ENCODE results near the gene EGLN3.

EGLN3 gene

DNA sequence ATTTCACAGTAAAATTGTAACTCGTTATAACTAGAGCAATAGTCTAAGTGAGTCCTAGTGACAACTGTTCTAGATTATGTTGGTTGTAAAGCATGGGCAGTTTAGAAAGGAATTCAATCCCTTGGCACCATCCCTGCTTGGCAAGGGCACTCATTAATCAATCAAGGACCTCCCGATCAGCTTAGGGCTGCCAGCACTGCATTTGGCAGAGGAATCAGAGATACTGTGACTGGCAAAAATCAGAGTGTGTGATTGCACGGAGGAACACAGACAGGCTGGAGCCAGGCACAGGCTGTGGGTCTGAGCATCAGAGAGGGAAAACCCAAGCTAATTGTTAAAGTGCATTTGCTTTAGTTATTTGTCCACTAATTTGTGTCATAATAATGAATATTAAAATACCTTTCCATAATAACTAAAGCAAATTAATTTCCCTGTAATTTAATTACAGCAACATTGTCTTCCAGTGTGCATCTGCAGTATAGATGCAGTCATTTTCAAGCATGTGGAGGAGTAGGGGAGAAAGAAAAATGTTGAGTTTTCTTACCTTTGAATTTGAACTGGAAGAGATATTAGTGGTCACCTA lies 3.2 kb upstream of the EGLN3 start:
- no peak for TF ChIP-seq TOX (CRISPR knock-in tag; IDR thresholded peaks at IDR 0.05; ENCODE audit: borderline replicate concordance)
- 0 out of 2 replicates have a peak, but pooled peaks have one; percentile 17 for TF ChIP-seq ZNF8 (CRISPR knock-in tag; IDR thresholded peaks at IDR 0.05)
- TF ChIP-seq ZFP30 (CRISPR knock-in tag; IDR thresholded peaks at IDR 0.05) = no peak
- no peak for TF ChIP-seq BACH2 (CRISPR knock-in tag; IDR thresholded peaks at IDR 0.05; ENCODE audit: borderline replicate concordance)
- 0 out of 2 replicates have a peak, but pooled peaks have one; percentile 36 for TF ChIP-seq ZNF565 (CRISPR knock-in tag; conservative IDR thresholded peaks at IDR 0.05; ENCODE audit: low read depth)
- no peak for TF ChIP-seq CSDC2 (CRISPR knock-in tag; IDR thresholded peaks at IDR 0.05)
- 0 out of 2 replicates have a peak, but pooled peaks have one; percentile 37 for TF ChIP-seq GLIS3 (CRISPR knock-in tag; IDR thresholded peaks at IDR 0.05)
- TF ChIP-seq, protein P1, sequence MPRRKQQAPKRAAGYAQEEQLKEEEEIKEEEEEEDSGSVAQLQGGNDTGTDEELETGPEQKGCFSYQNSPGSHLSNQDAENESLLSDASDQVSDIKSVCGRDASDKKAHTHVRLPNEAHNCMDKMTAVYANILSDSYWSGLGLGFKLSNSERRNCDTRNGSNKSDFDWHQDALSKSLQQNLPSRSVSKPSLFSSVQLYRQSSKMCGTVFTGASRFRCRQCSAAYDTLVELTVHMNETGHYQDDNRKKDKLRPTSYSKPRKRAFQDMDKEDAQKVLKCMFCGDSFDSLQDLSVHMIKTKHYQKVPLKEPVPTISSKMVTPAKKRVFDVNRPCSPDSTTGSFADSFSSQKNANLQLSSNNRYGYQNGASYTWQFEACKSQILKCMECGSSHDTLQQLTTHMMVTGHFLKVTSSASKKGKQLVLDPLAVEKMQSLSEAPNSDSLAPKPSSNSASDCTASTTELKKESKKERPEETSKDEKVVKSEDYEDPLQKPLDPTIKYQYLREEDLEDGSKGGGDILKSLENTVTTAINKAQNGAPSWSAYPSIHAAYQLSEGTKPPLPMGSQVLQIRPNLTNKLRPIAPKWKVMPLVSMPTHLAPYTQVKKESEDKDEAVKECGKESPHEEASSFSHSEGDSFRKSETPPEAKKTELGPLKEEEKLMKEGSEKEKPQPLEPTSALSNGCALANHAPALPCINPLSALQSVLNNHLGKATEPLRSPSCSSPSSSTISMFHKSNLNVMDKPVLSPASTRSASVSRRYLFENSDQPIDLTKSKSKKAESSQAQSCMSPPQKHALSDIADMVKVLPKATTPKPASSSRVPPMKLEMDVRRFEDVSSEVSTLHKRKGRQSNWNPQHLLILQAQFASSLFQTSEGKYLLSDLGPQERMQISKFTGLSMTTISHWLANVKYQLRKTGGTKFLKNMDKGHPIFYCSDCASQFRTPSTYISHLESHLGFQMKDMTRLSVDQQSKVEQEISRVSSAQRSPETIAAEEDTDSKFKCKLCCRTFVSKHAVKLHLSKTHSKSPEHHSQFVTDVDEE (CRISPR knock-in tag; IDR thresholded peaks at IDR 0.05) = peak; percentile 85
- no peak for TF ChIP-seq POU6F1 (CRISPR knock-in tag; IDR thresholded peaks at IDR 0.05; ENCODE audit: borderline replicate concordance, low read depth)
- peak; percentile 75 for TF ChIP-seq TCF4 (CRISPR knock-in tag; IDR thresholded peaks at IDR 0.05; ENCODE audit: borderline replicate concordance)
- no peak for TF ChIP-seq OSR1 (CRISPR knock-in tag; IDR thresholded peaks at IDR 0.05)
- TF ChIP-seq ESRRG (CRISPR knock-in tag; IDR thresholded peaks at IDR 0.05) = no peak
- peak; percentile 42; the same call in 1 of the 2 replicates for TF ChIP-seq CREB5 (CRISPR knock-in tag; IDR thresholded peaks at IDR 0.05; ENCODE audit: low read depth)
- no peak for TF ChIP-seq ZNF70 (CRISPR knock-in tag; IDR thresholded peaks at IDR 0.05)
- peak; percentile 99 for TF ChIP-seq ISL1 (CRISPR knock-in tag; IDR thresholded peaks at IDR 0.05)
- TF ChIP-seq ZC3H10 (CRISPR knock-in tag; IDR thresholded peaks at IDR 0.05) = no peak
- TF ChIP-seq PATZ1 (CRISPR knock-in tag; IDR thresholded peaks at IDR 0.05; ENCODE audit: borderline replicate concordance) = no peak
- peak; percentile 64; the same call in 1 of the 2 replicates for TF ChIP-seq SNAI2 (CRISPR knock-in tag; IDR thresholded peaks at IDR 0.05)
- no peak for TF ChIP-seq PPARA (CRISPR knock-in tag; IDR thresholded peaks at IDR 0.05; ENCODE audit: borderline replicate concordance)
- TF ChIP-seq, protein P2, sequence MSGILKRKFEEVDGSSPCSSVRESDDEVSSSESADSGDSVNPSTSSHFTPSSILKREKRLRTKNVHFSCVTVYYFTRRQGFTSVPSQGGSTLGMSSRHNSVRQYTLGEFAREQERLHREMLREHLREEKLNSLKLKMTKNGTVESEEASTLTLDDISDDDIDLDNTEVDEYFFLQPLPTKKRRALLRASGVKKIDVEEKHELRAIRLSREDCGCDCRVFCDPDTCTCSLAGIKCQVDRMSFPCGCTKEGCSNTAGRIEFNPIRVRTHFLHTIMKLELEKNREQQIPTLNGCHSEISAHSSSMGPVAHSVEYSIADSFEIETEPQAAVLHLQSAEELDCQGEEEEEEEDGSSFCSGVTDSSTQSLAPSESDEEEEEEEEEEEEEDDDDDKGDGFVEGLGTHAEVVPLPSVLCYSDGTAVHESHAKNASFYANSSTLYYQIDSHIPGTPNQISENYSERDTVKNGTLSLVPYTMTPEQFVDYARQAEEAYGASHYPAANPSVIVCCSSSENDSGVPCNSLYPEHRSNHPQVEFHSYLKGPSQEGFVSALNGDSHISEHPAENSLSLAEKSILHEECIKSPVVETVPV (CRISPR knock-in tag; IDR thresholded peaks at IDR 0.05) = peak; percentile 80; the same call in 1 of the 2 replicates
- no peak for TF ChIP-seq RARB (CRISPR knock-in tag; IDR thresholded peaks at IDR 0.05)
- TF ChIP-seq ZFP3 (CRISPR knock-in tag; IDR thresholded peaks at IDR 0.05) = peak; percentile 70; the same call in 1 of the 2 replicates
- no peak for TF ChIP-seq ARNTL (CRISPR knock-in tag; IDR thresholded peaks at IDR 0.05; ENCODE audit: borderline replicate concordance, low read depth)
- ATAC-seq = peak; percentile 42

DNA sequence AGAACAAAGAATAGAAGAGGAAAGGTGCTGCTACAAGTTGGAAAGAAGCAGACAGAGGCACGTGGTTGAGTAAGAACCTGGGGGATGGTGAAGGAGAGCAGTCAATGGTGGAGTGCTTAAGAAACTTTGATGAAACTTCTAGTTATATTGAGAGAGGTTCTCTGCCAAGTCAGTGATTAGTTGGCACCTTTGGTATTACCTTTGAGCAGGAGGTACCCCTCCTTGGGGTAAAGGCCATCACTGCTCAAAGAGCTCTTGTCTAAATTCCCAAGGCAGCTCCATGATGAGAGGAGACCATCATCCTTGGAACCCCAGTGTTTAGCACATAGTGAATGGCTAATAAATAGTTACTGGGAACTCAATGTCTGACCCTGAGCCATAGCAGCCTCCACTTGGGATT lies 1.7 kb upstream of the EGLN3 start:
- ATAC-seq = no peak
- TF ChIP-seq SNAI2 (CRISPR knock-in tag; IDR thresholded peaks at IDR 0.05) (no peak), TOX (CRISPR knock-in tag; IDR thresholded peaks at IDR 0.05; ENCODE audit: borderline replicate concordance) (no peak)
